Testis (tissue), 2 donors: ENCODE data around the gene CGB1.

Experiments used
- CTCF ChIP-seq, 3 experiments: fragments of 450-650 bp in 2 of 3; fragments of 200-600 bp in 1 of 3; sonication (generic) in 1 of 3; IDR thresholded peaks; one replicate each; pipeline ENCODE4 v1.5.1; 2016 to 2019; ENCODE audit warnings: antibody characterized with exemption in 3 of 3, mild to moderate bottlenecking in 2 of 3, moderate library complexity in 1 of 3
- POLR2A ChIP-seq: fragments of 450-650 bp; IDR thresholded peaks from one replicate; pipeline ENCODE4 v1.6.1; 2017; ENCODE audit warnings: antibody characterized with exemption, mild to moderate bottlenecking, moderate library complexity

- TF ChIP-seq CTCF (IDR thresholded peaks at IDR 0.05), result no peak
- TF ChIP-seq POLR2A, result no peak
Observed at GRCh38 chr19:48987323-48987722, 49.4 kb downstream of the CGB1 start.
